GM19238 (cell line): ENCODE results near the gene NME7.
"Not testable (repeated sequence)": the region's sequence is repeated elsewhere in the genome, so short reads cannot be mapped to it uniquely, and the experiment has no call there.

Source experiments
- DNase-seq: peaks from one replicate; pipeline ENCODE4 v3.0.0; 2011; ENCODE audit warnings: low spot score; ENCODE audit not compliant: insufficient read length

The NME7 gene

DNA sequence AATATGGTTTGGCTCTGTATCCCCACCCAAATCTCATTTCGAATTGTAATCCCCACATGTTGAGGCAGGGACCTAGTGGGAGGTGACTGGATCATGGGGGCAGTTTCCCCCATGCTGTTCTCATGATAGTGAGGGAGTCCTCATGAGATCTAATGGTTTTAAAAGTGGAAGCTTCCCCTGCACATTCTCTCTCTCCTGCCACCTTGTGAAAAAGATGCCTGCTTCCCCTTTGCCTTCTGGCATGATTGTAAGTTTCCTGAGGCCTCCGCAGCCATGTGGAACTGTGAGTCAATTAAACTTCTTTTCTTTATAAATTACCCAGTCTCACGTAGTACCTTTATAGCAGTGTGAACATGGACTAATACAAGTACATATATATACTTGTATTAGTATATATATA is 25.5 kb downstream of the NME7 start:
- DNase-seq = not testable (repeated sequence)

DNA sequence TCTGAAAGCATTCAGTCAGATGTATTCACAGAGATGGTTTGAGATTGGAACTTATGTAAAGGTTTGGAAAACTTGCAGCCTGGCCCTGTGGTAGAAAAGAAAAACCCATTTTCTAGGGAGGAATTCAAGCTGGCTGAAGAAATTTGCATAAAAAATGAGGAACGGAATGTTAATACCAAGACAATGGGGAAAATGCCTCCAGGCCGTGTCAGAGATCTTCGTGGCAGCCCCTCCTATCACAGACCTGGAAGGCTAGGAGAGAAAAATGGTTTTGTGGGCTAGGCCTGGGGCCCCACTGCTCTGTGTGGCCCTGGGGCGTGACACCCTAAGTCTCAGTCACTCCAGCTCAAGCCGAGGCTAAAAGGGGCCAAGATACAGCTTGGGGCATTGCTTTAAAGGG is 26.7 kb downstream of the NME7 start:
- no peak for DNase-seq

DNA sequence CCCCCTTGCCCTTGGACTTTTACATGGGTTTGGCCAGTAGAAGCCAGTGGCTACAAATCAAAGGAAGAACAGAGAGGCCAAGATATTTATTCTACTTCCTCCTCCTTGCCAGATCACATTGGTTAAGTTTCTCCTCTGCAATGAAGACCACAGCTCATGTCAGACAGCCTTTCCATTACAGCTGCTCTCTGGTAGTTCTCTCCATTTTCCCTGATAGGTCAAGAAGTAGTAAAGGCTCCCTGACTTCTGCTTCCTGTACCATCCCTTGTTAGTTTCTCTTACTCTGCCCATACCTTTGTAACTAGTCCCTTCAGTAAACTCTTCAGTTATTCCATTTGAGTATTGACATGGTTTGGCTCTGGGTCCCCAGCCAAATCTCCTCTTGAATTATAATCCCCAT is 27.8 kb downstream of the NME7 start:
- no peak for DNase-seq

DNA sequence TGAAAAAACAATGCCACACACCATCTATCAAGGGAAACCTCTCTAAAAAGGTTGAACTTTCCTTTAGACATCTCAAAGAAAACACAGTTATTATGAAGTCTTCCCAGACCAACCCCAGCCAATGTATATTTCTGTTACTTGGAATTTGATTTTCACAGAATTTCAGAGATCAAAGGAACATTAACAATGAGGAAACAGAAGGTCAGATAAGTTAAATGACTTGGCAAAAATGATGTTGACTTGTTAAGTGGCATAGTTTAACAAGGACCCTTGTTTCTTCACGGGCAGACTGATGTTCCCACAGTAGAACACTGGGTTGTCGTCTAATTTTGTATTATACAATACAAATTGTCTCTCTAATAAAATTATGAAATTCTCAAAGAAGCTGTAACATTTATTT is 29.0 kb downstream of the NME7 start:
- DNase-seq = no peak

DNA sequence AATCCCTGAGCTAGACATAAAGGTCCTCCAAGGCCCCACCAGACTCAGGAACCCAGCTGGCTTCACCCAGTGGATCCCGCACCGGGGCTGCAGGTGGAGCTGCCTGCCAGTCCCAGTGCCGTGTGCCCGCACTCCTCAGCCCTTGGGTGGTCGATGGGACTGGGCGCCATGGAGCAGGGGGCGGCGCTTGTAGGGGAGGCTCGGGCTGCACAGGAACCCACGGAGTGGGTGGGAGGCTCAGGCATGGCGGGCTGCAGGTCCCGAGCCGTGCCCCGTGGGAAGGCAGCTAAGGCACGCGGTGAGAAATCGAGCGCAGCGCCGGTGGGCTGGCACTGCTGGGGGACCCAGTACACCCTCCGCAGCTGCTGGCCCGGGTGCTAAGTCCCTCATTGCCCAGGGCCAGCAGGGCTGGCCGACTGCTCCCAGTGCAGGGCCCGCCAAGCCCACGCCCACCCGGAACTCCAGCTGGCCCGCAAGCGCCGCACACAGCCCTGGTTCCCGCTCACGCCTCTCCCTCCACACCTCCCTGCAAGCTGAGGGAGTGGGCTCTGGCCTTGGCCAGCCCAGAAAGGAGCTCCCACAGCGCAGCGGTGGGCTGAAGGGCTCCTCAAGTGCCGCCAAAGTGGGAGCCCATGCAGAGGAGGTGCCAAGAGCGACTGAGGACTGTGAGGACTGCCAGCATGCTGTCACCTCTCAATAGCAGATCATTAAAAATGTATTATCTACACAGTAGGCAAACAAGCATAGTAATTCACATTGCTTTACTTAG is 30.5 kb downstream of the NME7 start:
- DNase-seq = not testable (repeated sequence)

DNA sequence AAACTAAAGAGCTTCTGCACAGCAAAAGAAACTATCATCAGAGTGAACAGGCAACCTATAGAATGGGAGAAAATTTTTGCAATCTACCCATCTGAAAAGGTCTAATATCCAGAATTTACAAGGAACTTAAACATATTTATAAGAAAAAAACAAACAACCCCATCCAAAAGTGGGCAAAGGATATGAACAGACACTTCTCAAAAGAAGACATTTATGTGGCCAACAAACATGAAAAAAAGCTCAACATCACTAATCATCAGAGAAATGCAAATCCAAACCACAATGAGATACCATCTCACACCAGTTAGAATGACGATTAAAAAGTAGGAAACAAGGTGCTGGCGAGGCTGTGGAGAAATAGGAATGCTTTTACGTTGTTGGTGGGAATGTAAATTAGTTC is 32.9 kb downstream of the NME7 start:
- not testable (repeated sequence) for DNase-seq

DNA sequence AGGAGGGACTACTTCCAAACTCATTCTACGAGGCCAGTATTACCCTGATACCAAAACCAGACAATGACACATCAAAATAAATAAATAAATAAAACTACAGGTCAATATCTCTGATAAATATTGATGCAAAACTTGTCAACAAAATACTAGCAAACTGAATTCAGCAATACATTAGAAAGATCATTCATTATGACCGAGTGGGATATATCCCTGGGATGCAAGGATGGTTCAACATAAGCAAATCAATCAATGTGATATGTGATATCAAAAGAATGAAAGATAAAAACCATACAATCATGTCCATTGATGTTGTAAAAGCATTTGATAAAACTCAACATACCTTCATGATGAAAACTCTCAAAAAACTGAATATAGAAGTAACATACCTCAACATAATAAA is 36.7 kb downstream of the NME7 start:
- no peak for DNase-seq

DNA sequence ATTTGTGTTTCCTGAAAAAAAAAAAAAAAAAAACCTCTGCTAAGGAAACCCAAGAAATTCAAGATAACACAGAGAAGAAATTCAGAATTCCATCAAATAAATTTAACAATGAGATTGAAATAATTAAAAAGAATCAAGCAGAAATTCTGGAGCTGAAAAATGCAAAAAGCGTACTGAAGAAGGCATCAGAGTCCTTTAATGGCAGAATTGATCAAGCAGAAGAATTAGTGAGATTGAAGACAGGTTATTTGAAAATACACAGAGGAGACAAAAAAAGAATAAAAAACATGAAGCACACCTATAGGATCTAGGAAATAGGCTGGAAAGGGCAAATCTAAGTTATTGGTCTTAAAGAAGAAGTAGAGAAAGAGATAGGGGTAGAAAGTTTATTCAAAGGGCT is 38.2 kb downstream of the NME7 start:
- no peak for DNase-seq

DNA sequence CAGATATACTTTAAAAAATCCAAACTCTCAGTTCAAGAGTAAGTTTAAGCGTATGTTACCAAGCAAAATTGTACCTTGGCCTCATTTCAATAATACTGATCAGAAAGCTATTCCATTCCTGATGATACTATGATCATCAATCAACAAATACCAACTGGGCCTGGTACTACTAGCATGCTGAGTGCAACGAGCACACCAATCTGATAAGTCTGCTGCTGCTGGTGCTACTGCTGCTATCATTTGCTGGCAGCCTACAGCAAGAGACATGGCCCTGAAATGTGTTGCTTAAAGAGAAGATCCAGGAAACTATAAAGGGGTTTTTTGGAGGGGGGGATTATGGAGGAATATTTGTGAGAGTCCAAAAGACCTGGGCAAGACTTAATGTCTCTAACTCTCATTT is 39.7 kb downstream of the NME7 start:
- DNase-seq = no peak

DNA sequence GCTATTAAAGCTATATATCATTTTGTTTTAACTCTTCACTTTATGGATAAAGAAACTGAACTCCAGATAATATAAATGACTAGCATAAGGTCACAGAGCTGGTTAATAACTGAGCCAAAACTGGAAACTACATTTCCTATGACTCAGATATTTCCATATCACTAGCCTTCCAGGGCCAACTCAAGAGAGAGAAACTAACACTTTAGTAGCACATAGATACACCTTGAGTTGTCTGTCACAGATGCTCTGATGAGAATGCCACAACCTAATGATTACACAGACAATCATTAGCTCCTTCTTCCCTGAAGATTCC is 40.7 kb downstream of the NME7 start:
- no peak for DNase-seq

DNA sequence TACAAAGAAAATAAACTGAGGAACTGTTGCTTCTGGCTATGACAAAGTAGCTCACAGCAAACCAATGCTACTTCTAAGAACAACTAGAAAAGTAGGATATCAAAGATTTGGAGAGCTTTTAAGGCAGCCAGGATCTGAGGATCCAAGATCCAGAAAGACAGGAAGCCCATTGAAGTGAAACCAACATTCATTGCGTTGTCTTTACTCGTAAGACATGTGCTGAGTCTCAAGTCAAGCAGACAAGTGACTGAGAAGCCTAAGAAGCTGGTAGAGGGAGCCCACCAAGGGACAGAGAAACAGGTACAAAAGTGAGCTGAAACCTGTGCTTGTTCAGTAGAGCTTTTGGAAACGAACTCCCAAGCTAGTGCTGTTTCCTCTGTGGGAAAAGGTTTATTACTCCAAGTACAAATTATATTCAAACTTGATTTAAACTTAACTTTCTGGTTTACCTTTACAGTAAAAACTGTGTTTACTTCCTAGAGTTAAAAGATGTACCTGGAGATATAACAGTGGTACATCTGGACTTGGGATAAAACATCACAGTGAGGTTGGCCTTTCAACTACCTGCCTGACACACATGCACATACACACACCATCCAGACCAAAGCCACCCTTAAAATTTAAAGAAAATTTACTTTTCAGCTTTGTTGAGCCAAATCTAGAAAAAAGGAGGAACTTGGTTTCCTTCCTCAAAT is 41.2 kb downstream of the NME7 start:
- no peak for DNase-seq

DNA sequence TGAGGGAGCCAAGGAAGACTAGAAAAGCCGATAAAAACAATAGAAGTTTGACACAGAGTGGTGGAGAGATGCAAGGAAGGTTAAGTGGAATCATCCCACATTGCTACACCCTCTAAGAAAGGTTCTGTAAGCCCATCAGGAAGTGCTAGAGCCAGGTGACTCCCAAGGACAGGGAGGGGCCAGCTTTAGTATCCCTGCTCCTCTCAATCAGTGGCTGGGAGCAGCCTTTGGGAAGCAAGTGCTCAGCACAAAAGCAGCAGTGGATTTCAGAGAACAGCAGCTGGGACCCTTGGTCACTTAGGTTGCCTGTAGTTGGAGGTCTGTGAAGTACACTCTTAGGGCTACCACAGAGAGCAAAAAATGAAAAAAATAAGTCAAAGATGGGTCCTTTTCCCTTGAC is 42.5 kb downstream of the NME7 start:
- no peak for DNase-seq

DNA sequence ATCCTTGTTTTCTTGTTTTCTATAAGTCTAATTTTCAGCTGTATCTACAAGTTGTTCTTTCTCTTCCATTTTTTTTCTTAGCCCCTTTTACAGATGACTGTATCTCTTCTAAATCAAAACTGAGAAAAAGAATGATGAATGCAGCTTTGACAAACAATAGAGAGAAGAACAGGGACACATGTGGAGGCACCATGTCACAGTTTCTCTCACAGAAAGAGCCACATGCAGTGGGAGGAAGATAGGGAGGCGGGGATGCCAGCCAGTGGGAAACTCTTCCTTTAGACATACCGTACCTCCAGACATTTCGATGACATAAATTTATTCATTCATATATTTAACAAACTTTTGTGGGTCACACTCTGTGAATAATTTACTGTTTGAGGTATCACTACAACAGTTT is 45.5 kb downstream of the NME7 start:
- DNase-seq = no peak

DNA sequence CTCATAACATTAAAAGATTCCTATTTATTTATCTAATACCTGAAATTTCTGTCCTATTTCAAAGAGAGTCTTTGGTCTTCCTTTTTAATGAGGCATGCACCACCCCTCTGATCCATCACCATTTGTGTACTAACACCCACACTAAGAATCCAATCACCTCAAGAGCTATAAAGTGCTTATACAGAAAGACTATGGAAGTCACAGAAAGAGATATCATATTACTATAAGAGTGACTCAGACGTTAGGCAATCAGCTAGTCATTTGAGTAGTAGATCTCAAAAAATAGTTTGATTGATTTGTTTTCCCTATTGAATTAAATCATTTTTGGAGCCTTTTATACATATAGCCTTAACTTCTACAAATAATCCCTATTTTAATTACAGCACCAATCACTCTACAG is 46.1 kb downstream of the NME7 start:
- no peak for DNase-seq

DNA sequence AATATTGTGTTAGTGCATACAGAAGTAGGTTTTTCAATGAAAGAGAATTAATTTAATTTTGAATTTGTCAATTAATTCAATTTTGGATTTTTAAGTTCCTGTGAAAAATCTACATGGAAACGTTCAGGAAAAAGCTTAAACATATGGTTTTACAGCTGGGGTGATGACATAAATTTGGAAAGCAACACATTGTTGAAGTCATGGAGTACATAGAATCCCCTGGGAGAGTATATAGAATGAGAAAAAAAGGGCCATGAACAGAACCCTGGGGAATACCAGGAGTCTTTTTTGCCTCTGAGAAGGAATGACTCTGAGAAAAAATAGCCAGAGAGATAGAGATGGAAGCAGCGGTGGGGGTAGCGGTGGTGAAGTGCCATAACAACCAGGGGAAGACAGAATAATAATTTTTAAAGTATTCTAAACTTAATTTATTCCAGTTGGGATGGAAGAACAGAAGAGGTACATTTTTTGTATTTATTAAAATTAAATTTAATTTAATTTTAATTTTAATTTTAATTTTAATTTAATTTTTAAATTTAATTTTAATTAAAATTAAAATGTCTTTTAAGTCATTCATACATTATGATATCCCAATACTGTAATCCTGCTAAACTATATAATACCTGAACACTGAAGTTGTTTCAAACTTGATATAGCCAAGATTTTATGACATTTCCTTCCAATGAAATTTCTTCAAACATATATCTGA is 48.9 kb downstream of the NME7 start:
- DNase-seq = no peak

DNA sequence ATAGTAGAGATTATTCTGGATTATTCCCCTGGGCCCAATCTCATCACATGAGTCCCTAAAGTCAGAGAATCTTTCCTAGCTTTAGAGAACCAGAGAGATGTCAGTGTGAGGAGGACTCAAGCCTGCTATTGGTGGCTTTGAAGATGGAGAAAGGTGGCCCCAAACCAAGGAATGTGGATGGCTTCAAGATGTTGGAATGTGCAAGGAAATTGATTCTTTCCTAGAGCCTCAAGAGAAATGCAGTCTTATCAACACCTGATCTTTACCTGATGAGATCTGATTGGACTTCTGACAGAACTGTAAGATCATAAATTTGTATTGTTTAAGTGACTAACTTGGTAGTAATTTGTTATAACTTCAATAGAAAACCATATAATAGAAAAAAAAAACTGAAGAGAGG is 51.0 kb downstream of the NME7 start:
- no peak for DNase-seq

DNA sequence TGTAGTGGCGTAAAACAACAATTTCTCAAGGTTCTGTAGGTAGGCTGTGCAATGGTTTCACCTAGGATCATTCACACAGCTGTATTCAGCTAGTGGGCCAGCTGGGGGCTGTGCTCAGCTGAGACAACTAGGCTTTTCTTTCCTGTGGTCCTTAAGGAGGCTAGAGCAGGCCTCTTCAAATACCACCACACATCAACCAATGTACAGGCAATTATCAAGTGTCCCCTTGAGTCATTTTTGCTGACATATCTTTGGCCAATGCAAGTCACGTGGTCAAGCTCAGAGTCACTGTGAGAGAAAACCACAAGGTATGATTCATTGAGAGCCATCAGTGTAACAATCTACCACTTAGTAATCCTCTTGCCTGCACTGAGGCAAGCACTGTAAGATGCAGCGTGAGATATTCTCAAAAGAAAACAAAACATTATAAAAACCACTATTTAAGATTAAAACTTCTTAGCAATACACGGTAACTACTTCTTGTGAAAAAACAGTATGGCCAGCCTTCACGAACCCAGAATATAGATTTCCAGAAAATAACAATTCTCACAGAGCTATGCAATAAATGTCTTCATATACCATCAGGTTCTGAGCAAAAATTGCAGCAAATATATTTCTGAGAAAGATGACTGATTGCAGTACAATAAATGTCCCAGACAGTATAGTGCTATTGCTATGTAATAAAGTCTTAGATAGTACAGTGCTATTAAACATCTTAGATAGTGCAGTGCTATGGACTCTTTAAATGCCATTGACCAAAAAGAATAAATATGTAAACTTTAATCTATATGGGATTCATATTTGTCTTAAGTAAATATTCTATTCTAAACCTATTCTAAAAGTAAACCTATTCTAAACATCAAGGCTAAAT is 55.3 kb downstream of the NME7 start:
- no peak for DNase-seq

DNA sequence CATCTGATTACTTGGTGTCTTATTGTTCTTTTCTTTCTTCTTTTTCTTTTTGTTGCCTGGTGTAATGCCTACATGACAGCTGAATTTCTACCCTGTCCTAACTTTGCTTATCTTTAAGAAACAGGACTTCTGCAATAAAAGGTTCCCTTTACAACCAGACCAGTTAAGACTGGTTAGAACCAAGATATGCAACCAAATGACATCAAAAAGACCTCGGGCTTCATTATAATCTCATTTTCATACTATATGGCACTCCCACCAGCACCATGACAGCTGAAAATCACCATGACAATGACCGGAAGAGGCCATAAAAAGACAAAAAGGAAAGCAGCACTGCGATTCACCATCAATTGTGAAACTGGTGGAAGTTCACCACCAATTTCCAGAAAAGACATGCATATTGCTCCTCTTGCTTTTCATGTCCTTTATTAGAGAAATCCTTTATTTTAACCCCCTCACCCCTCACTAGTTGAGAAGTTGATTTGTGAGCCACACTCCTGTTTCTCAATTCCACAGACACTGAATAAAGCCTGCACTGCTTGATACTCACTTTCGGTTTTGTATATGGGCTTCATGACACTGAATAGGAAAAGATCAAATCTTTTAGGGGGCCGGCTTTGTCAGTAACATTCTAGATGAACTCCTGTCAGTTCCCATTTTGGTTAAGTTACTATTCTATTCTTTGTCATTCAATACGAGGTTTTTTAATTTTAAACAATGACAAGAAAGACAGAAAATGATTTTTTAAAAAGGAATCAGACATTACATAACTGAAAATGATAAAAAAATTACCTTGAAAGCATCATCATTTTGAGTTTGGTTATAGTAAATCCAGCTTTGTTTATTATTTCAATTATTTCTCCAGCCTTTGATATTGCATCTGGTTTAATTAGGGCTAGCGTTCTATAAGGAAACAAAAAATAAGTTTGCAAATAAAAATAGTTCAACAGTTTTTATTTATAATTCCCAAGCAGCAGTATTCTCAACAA is 58.1 kb downstream of the NME7 start:
- peak; percentile 9 for DNase-seq

DNA sequence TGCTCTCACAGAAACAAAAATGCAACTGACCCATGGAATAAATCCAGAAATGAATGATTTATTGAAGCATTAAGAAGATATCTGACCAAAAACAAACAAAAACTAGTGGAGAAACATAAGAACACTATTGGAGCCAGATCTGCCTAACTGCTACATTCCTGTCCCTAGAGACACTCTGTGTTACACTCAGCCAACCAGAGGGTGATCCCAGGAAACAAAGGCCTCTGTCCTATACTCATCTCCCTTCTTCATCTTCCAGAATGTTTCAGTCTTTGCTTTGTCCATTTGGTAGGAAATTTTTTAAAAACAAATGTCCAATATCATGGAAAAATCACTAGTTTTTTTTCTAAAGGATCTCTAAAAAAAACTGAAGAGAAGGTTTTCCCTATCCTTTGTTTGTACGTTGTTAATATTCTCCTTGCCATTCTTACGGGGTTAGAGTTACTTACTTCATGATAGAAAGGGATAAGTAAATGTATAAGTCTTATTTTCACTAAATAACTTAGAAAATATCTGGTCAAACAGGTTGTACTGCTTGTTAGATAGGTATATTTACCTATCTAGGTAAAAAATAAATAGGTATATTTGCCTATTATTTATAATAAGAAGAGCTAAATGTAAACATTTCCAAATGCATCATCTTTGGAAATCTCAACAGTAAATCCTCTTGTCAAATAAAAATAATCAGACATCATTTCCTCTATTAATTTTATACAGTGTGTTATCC is 59.1 kb downstream of the NME7 start:
- DNase-seq = no peak

DNA sequence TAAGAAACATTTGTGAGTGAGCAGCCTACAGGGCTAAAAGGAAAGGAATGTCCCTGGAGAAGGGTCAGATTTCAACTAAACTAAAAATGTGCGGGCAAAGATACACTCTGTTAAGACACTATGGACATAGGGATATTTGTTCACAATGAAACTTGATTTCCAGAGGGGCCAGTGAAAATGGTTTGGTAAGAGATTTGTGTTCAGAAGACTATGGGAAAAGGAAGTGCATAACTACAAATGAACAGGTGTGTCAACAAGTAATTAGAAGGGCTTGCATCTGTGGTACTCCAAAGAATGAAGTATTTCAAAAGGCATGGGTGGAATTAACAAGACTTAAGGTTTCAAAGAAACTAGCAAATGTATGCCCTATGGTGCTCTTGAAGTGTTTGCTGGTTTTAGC is 60.4 kb downstream of the NME7 start:
- DNase-seq = no peak
